Measurements from ENCODE around the gene CITED4. TPM values are rescaled to one million over a fixed set of nuclear protein-coding genes. Genes with fewer than 3 reads are reported as not detected.

CITED4 gene
- total RNA-seq, 2 donors from 2014 or later = 22.9 to 26.5 TPM

DNA sequence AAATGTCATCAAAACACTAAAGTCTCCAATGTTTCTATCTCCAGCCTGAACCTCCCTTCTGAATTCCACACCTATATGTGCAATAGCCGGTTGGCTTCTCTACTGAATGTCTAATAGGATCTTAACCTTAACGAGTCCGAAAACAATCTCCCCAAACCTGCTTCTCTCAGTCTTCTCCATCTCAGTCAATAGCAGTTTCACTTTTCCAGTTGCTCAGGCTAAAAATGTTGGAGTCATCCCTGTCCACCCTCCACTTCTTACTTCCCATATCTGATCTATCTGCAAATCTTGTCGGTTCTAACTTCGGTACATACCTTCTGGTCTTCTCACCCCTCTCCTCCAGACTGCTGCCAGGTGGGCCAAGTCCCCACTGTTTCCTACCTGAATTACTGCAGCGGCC is 25.5 kb upstream of the CITED4 start:
- ATAC-seq = no peak

GRCh38 chr1:40887012-40887378 is 24.8 kb upstream of the CITED4 start:
- intact Hi-C loops (cut with DNase I) = no loop called here
- no peak for ATAC-seq

More for the DNA sequence above, 25.5 kb upstream of the CITED4 start:
- DNase-seq = no peak
- intact Hi-C loops (cut with DNase I) = no loop called here

GRCh38 chr1:40886318-40887011 is 24.3 kb upstream of the CITED4 start:
- no peak for ATAC-seq
- intact Hi-C loops (cut with DNase I) = no loop called here

More at GRCh38 chr1:40887012-40887378, 24.8 kb upstream of the CITED4 start:
- DNase-seq = no peak

DNA sequence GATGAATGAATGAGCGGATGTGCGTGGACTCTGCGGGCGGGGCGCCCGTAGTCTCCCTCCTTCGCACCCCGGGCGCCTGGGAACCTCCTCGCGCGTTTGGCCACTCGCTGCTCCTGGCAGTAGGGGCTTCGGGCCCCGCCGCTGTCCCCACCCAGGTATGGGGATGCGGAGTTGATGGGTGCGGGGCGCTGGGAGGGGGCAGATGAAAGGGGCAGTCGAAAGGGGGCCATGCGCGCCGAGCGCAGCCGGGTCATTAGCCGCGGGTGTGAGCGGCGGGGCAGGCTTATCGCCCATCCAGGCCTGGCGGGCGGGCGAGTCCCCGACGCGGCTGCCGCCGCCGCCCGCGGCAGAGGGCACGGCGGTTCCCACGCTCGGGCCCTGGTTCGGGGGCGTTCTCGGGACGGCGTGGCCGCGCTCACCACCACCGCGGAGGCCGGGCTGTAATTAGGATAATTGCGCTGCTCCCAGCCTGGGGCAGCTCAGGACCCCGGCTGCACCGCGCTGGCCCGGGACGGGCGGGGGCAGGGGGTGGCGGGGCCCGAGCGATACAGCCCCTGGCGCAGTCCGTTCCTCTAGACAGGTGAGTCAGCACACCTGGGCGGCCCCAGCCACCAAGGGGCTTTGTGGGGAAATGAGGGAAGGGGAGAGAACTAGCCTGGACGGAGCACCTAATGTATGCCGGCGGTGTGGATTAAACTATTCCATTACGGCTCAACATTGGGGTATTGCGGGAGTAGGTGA is 22.1 kb upstream of the CITED4 start:
- peak; percentile 25 to 32 for ATAC-seq
- intact Hi-C loops (cut with DNase I) = no loop called here
- DNase-seq = no peak

More at GRCh38 chr1:40886318-40887011, 24.3 kb upstream of the CITED4 start:
- DNase-seq = no peak

- DNase-seq (no peak), ATAC-seq (no peak)
- intact Hi-C loops (cut with DNase I) = no loop called here
These were observed 18.8 kb upstream of the CITED4 start for GRCh38 chr1:40880813-40881549.

DNA sequence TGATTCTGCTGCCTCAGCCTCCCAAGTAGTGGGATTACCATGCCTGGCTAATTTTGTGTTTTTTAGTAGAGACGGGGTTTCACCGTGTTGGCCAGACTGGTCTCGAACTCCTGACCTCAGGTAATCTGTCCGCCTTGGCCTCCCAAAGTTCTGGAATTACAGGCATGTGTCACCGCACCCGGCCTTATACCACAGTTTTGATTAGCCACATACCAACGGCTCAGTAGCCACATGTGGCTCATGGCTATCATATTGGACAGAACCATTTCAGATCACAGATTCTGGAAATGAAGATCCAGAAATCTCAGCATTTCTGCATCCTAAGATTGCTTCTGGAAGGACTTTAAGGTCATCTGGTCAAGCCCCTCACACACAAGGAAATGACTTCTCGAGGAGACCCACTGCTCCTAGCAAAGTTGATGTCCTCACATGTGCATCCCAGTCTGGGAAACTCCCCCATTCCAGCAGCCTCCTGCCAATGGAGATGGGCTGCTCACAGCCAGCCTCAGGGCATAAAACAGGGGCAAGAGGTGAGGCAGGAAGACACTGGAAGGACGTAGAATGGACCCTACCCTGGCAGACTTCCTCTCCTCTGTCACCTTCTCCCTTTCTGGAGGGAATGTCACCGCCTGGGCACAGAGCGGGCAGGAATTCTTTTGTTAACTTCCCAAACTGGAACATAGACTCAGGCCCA is 17.5 kb upstream of the CITED4 start:
- DNase-seq (no peak), ATAC-seq (no peak)
- intact Hi-C loops (cut with DNase I) = no loop called here

- intact Hi-C loops (cut with DNase I) = no loop called here
- ATAC-seq = no peak
- DNase-seq = no peak
These were observed 16.7 kb upstream of the CITED4 start for GRCh38 chr1:40878906-40879305.

- ATAC-seq = peak; percentile 73 to 79
- intact Hi-C loops (cut with DNase I) = no loop called here
- peak; percentile 64 for DNase-seq
These were observed 15.5 kb upstream of the CITED4 start for GRCh38 chr1:40877698-40878097.

- intact Hi-C loops (cut with DNase I) = no loop called here
- ATAC-seq = no peak
- DNase-seq = no peak
These were observed 14.7 kb upstream of the CITED4 start for GRCh38 chr1:40876891-40877290.

GRCh38 chr1:40876436-40876761 is 14.2 kb upstream of the CITED4 start:
- ATAC-seq (no peak), DNase-seq (no peak)
- intact Hi-C loops (cut with DNase I) = no loop called here

- ATAC-seq = no peak
- DNase-seq = no peak
- intact Hi-C loops (cut with DNase I) = no loop called here
These were observed 11.8 kb upstream of the CITED4 start for GRCh38 chr1:40873863-40874472.

DNA sequence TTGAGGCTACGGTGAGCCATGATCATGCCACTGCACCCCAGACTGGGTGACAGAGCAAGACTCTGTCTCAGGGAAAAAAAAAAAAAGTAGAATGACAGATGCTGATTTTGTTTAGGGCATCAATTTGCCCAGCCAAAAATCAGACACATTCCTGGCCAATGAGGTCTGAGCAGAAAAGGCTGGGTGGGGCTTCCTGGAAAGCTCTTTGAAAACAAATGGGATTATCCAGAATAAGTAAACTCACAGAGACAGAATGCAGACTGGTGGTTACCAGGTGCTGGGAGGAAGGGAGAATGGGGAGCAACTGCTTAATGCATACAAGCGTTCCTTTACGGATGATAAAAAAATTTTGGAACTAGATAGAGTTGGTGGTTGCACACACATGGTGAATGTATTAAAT is 10.1 kb upstream of the CITED4 start:
- intact Hi-C loops (cut with DNase I) = no loop called here
- ATAC-seq = no peak
- DNase-seq = no peak

GRCh38 chr1:40870135-40870728 is 8.1 kb upstream of the CITED4 start:
- intact Hi-C loops (cut with DNase I) = no loop called here
- no peak for ATAC-seq
- DNase-seq = no peak

GRCh38 chr1:40868051-40868723 is 6.0 kb upstream of the CITED4 start:
- no peak for DNase-seq
- intact Hi-C loops (cut with DNase I) = no loop called here
- ATAC-seq = peak in 1 of 2 donors; percentile 36

DNA sequence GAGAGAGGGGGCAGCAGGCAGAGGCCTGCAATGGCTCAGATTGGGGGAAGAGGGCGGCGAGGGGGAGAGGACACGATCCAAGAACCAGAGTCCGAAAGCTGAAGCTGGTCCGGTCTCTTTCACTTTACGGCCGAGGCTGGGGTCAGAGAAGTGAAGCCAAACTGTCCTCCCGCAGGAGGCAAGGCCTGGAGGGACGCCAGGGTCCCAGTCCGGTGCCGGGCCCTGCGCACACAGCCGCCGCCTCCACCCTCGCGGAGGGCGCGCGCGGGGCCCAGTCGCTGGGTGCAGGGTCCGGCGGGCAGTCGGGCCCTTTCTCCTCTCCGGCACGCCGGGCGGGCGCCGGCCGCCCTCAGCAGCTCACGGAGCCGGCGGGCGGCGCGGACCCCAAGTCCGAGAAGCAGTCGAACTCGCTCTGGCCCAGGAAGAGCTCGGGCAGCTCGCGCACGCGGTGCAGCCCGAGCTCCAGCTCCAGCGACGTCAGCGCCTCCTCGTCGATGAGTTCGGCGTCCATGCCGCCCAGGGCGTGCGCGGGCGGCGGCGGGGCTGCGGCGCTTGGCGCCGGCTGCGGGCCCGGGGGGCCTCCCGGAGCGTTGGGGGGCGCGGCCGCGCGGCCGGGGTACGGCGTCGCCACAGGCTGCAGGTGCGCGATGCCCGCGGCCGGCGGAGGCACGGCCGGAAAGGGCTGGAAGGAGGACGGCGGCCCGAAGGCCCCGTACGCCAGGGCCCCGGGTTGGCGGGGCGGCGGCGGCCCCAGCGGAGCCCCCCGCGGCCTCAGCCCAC is 749 bp downstream of the CITED4 start:
- intact Hi-C loops (cut with DNase I) = no loop called here
- DNase-seq = peak; percentile 68

GRCh38 chr1:40860706-40861223 is 1.4 kb downstream of the CITED4 start:
- intact Hi-C loops (cut with DNase I) = no loop called here
- DNase-seq = no peak
- peak in 1 of 2 donors; percentile 13 for ATAC-seq

More for the DNA sequence above, 749 bp downstream of the CITED4 start:
- peak; percentile 12 to 13 for ATAC-seq

- no peak for ATAC-seq
- no peak for DNase-seq
- intact Hi-C loops (cut with DNase I) = loop anchor here in 1 of 2 donors (10.0 kb wide), 1 partner anchor 244 kb away; no protein-coding TSS in a partner anchor
These were observed 3.2 kb downstream of the CITED4 start for GRCh38 chr1:40858856-40859416.
